Left lobe of liver (tissue), 2 donors: ENCODE measurements around the gene CPSF3. TPM values are rescaled to one million over a fixed set of nuclear protein-coding genes. Genes with fewer than 3 reads are reported as not detected.
"Not testable (repeated sequence)": the region's sequence is repeated elsewhere in the genome, so short reads cannot be mapped to it uniquely, and the experiment has no call there.

ENCODE experiments used
- ATAC-seq: fragments of 200-7000 bp; cut with Tn5 transposase; one replicate; pipeline ENCODE4 v1.9.1; 2020; ENCODE audit warnings: mild to moderate bottlenecking, moderate library complexity
- DNase-seq: peaks from one replicate; pipeline ENCODE4 v3.0.0-alpha.2; 2020; ENCODE audit warnings: low spot score
- total RNA-seq: library from RNA; stranded (reverse); gene quantifications from one replicate; pipeline ENCODE4 v1.2.1, GENCODE V29; 2021
- donor health status: DM: no; HTN: no; CAD: no; lungs with moderate emphysema.
- donor health status: DM: no; HTN: yes; CAD: no.

Gene CPSF3
- total RNA-seq, 1 donor from 2014 or later: 12.0 TPM

GRCh38 chr2:9392898-9393765 lies 30.3 kb upstream of the CPSF3 start:
- DNase-seq (no peak), ATAC-seq (no peak)

GRCh38 chr2:9394816-9395215 lies 28.6 kb upstream of the CPSF3 start:
- no peak for DNase-seq

GRCh38 chr2:9397201-9397600 lies 26.3 kb upstream of the CPSF3 start:
- DNase-seq (no peak), ATAC-seq (no peak)

More at GRCh38 chr2:9394816-9395215, 28.6 kb upstream of the CPSF3 start:
- ATAC-seq: no peak

- DNase-seq, ATAC-seq: not testable (repeated sequence)
These were observed 25.2 kb upstream of the CPSF3 start for GRCh38 chr2:9398251-9398650.

- ATAC-seq: no peak
These were observed 24.3 kb upstream of the CPSF3 start for GRCh38 chr2:9398881-9399780.

GRCh38 chr2:9400268-9401058 lies 23.0 kb upstream of the CPSF3 start:
- no peak for ATAC-seq
- no peak for DNase-seq

More at GRCh38 chr2:9398881-9399780, 24.3 kb upstream of the CPSF3 start:
- DNase-seq: no peak

GRCh38 chr2:9401059-9401547 lies 22.4 kb upstream of the CPSF3 start:
- ATAC-seq (no peak), DNase-seq (no peak)

GRCh38 chr2:9401646-9402371 lies 21.6 kb upstream of the CPSF3 start:
- DNase-seq: no peak

GRCh38 chr2:9403924-9404323 lies 19.5 kb upstream of the CPSF3 start:
- DNase-seq: no peak
- ATAC-seq: no peak

More at GRCh38 chr2:9401646-9402371, 21.6 kb upstream of the CPSF3 start:
- no peak for ATAC-seq

GRCh38 chr2:9404451-9404850 lies 19.0 kb upstream of the CPSF3 start:
- ATAC-seq: no peak
- DNase-seq: no peak

GRCh38 chr2:9405636-9406035 lies 17.8 kb upstream of the CPSF3 start:
- ATAC-seq: no peak
- DNase-seq: peak; percentile 8

GRCh38 chr2:9406529-9407362 lies 16.7 kb upstream of the CPSF3 start:
- ATAC-seq: no peak
- peak; percentile 16 for DNase-seq

GRCh38 chr2:9407363-9407811 lies 16.1 kb upstream of the CPSF3 start:
- ATAC-seq: no peak
- DNase-seq: peak; percentile 23

GRCh38 chr2:9408641-9409151 lies 14.8 kb upstream of the CPSF3 start:
- ATAC-seq (peak; percentile 58), DNase-seq (peak; percentile 19)

- ATAC-seq: no peak
- DNase-seq: no peak
These were observed 13.3 kb upstream of the CPSF3 start for GRCh38 chr2:9410108-9410507.

GRCh38 chr2:9412781-9413180 lies 10.7 kb upstream of the CPSF3 start:
- ATAC-seq: no peak
- DNase-seq: no peak

- no peak for ATAC-seq
- DNase-seq: peak; percentile 27
These were observed 7.8 kb upstream of the CPSF3 start for GRCh38 chr2:9415516-9416169.

GRCh38 chr2:9416267-9416961 lies 7.0 kb upstream of the CPSF3 start:
- ATAC-seq: no peak
- DNase-seq: peak; percentile 21
